GM12872 (cell line): Measurements from ENCODE around the gene SLC24A3.

ENCODE experiments used
- CTCF ChIP-seq: IDR thresholded peaks from 3 replicates; pipeline ENCODE4 v1.5.1; 2011; ENCODE audit warnings: low read depth, mild to moderate bottlenecking, low read length, moderate library complexity; ENCODE audit not compliant: insufficient read depth

The SLC24A3 gene

GRCh38 chr20:19274412-19275015 is 62.1 kb downstream of the SLC24A3 start:
- TF ChIP-seq CTCF, result no peak

GRCh38 chr20:19275038-19275629 is 62.7 kb downstream of the SLC24A3 start:
- no peak for TF ChIP-seq CTCF

GRCh38 chr20:19275630-19276071 is 63.2 kb downstream of the SLC24A3 start:
- TF ChIP-seq CTCF, result no peak

GRCh38 chr20:19277381-19277780 is 64.9 kb downstream of the SLC24A3 start:
- TF ChIP-seq CTCF, result no peak

- TF ChIP-seq CTCF, result no peak
These were observed 71.1 kb downstream of the SLC24A3 start for GRCh38 chr20:19283490-19284025.

- TF ChIP-seq CTCF, result no peak
These were observed 72.1 kb downstream of the SLC24A3 start for GRCh38 chr20:19284400-19285178.

- TF ChIP-seq CTCF, result no peak
These were observed 73.0 kb downstream of the SLC24A3 start for GRCh38 chr20:19285436-19285835.
